Astrocyte (in vitro differentiated cells and primary cell): ENCODE measurements around the gene INVS. TPM values are rescaled to one million over a fixed set of nuclear protein-coding genes. Genes with fewer than 3 reads are reported as not detected.

Experiments
- DNase-seq: peaks from one replicate; pipeline ENCODE4 v3.0.0-alpha.2; 2010; ENCODE audit warnings: low read depth
- FAIRE-seq: peaks from 2 replicates; lab custom pipeline; 2011; peaks lifted over from hg19 to GRCh38; lab: Jason Lieb, UNC
- H2AFZ ChIP-seq: 2 replicates; pipeline ENCODE4 v1.6.0; 2012; ENCODE audit warnings: low read depth, low read length, inconsistent platforms
- H3K27ac ChIP-seq: 2 replicates; pipeline ENCODE4 v1.5.1; 2011; ENCODE audit warnings: low read depth, low read length, inconsistent platforms
- H3K27me3 ChIP-seq: 2 replicates; pipeline ENCODE4 v1.6.0; 2011; ENCODE audit warnings: low read length, inconsistent platforms; ENCODE audit not compliant: insufficient read depth
- H3K36me3 ChIP-seq: 2 replicates; pipeline ENCODE4 v1.5.1; 2011; ENCODE audit warnings: low read length, inconsistent platforms; ENCODE audit not compliant: insufficient read depth
- H3K4me1 ChIP-seq: 2 replicates; pipeline ENCODE4 v1.5.1; 2011; ENCODE audit warnings: low read length, inconsistent platforms; ENCODE audit not compliant: insufficient read depth
- H3K4me2 ChIP-seq: 2 replicates; pipeline ENCODE4 v1.6.0; 2012; ENCODE audit warnings: low read length, inconsistent platforms
- H3K4me3 ChIP-seq: 2 replicates; pipeline ENCODE4 v1.5.1; 2011; ENCODE audit warnings: low read depth, mild to moderate bottlenecking, low read length, inconsistent platforms; ENCODE audit not compliant: insufficient read depth
- H3K79me2 ChIP-seq: 2 replicates; pipeline ENCODE4 v1.6.0; 2012; ENCODE audit warnings: mild to moderate bottlenecking, low read length, inconsistent platforms; ENCODE audit not compliant: insufficient read depth
- H3K9ac ChIP-seq: 2 replicates; pipeline ENCODE4 v1.6.0; 2012; ENCODE audit warnings: mild to moderate bottlenecking, low read length, inconsistent platforms
- H3K9me3 ChIP-seq: 2 replicates; pipeline ENCODE4 v1.5.1; 2012; ENCODE audit warnings: low read depth, mild to moderate bottlenecking, low read length, inconsistent platforms; ENCODE audit not compliant: insufficient read depth
- H4K20me1 ChIP-seq: 2 replicates; pipeline ENCODE4 v1.6.0; 2012; ENCODE audit warnings: low read length, inconsistent platforms; ENCODE audit not compliant: insufficient read depth
- H3K27ac Mint-ChIP-seq: one replicate; pipeline ENCODE4 v1.8.0; 2021; ENCODE audit warnings: mild to moderate bottlenecking, mixed read lengths; ENCODE audit not compliant: unreplicated experiment
- H3K27me3 Mint-ChIP-seq: one replicate; pipeline ENCODE4 v1.8.0; 2021; ENCODE audit warnings: low read depth, mixed read lengths; ENCODE audit not compliant: unreplicated experiment
- H3K36me3 Mint-ChIP-seq: one replicate; pipeline ENCODE4 v1.8.0; 2021; ENCODE audit warnings: low read depth, mixed read lengths; ENCODE audit not compliant: unreplicated experiment
- H3K4me1 Mint-ChIP-seq: one replicate; pipeline ENCODE4 v1.8.0; 2021; ENCODE audit warnings: low read depth, mixed read lengths; ENCODE audit not compliant: unreplicated experiment
- H3K4me3 Mint-ChIP-seq: one replicate; pipeline ENCODE4 v1.8.0; 2021; ENCODE audit warnings: mild to moderate bottlenecking, moderate library complexity, mixed read lengths; ENCODE audit not compliant: unreplicated experiment
- H3K9me3 Mint-ChIP-seq: one replicate; pipeline ENCODE4 v1.8.0; 2021; ENCODE audit warnings: mild to moderate bottlenecking, mixed read lengths; ENCODE audit not compliant: unreplicated experiment
- CTCF ChIP-seq: IDR thresholded peaks from 2 replicates; pipeline ENCODE4 v1.5.1; 2011; ENCODE audit warnings: low read depth, mild to moderate bottlenecking, inconsistent platforms, low read length, moderate library complexity; ENCODE audit not compliant: insufficient read depth
- EZH2 ChIP-seq: IDR thresholded peaks from 2 replicates; pipeline ENCODE4 v1.6.1; 2012; ENCODE audit warnings: mild to moderate bottlenecking, low read length, inconsistent platforms; ENCODE audit not compliant: insufficient read depth
- total RNA-seq: library from RNA; stranded (reverse); gene quantifications from 2 replicates; pipeline ENCODE4 v1.2.1, GENCODE V29; 2021

The INVS gene
- total RNA-seq, 1 donor from 2014 or later = 17.5 TPM

- H3K9me3 ChIP-seq = no peaks in the 10 kb centered on the region
- no peak overlapping the region for H3K9ac ChIP-seq
- H3K36me3 Mint-ChIP-seq = peaks cover 5% of the 10 kb centered on the region
- H3K4me3 ChIP-seq = no peak overlapping the region
- DNase-seq (no peak), FAIRE-seq (no peak)
- no peaks in the 10 kb centered on the region for H3K27me3 Mint-ChIP-seq
- no peaks in the 10 kb centered on the region for H3K79me2 ChIP-seq
- H4K20me1 ChIP-seq = no peaks in the 10 kb centered on the region
- peaks cover 20% of the 10 kb centered on the region for H3K4me1 Mint-ChIP-seq
- H3K27ac Mint-ChIP-seq = no peak overlapping the region
- no peak overlapping the region for H3K4me2 ChIP-seq
- no peak overlapping the region for H3K4me3 Mint-ChIP-seq
- H3K36me3 ChIP-seq = no peaks in the 10 kb centered on the region
- H3K27me3 ChIP-seq = no peaks in the 10 kb centered on the region
- H3K4me1 ChIP-seq = peaks cover 11% of the 10 kb centered on the region
- H3K27ac ChIP-seq = no peak overlapping the region
- H2AFZ ChIP-seq = no peak overlapping the region
- H3K9me3 Mint-ChIP-seq = no peaks in the 10 kb centered on the region
- TF ChIP-seq CTCF (no peak), EZH2 (no peak)
Measured at GRCh38 chr9:100208673-100209072, 109.6 kb downstream of the INVS start.

- no peaks in the 10 kb centered on the region for H3K9me3 ChIP-seq
- FAIRE-seq (no peak), DNase-seq (no peak)
- H3K79me2 ChIP-seq = no peaks in the 10 kb centered on the region
- no peaks in the 10 kb centered on the region for H3K36me3 ChIP-seq
- no peak overlapping the region for H2AFZ ChIP-seq
- peaks cover 16% of the 10 kb centered on the region for H3K4me1 ChIP-seq
- H3K27me3 ChIP-seq = no peaks in the 10 kb centered on the region
- Mint-ChIP-seq H3K9me3 (no peaks in the 10 kb centered on the region), H3K27me3 (no peaks in the 10 kb centered on the region), H3K4me1 (peaks cover 15% of the 10 kb centered on the region), H3K4me3 (no peak overlapping the region), H3K36me3 (peaks cover 9% of the 10 kb centered on the region), H3K27ac (no peak overlapping the region)
- H3K4me2 ChIP-seq = no peak overlapping the region
- no peak overlapping the region for H3K27ac ChIP-seq
- H3K4me3 ChIP-seq = no peak overlapping the region
- no peak for TF ChIP-seq EZH2
- TF ChIP-seq CTCF = no peak
- no peak overlapping the region for H3K9ac ChIP-seq
- peaks cover 4% of the 10 kb centered on the region for H4K20me1 ChIP-seq
Measured at GRCh38 chr9:100211476-100211875, 112.4 kb downstream of the INVS start.

GRCh38 chr9:100213730-100214477, 114.9 kb downstream of the INVS start:
- Mint-ChIP-seq H3K27ac (peak overlapping the region; percentile 85), H3K4me1 (peaks cover 18% of the 10 kb centered on the region), H3K36me3 (peaks cover 10% of the 10 kb centered on the region), H3K9me3 (no peaks in the 10 kb centered on the region), H3K4me3 (no peak overlapping the region), H3K27me3 (no peaks in the 10 kb centered on the region)
- Histone ChIP-seq H3K36me3 (no peaks in the 10 kb centered on the region), H2AFZ (no peak overlapping the region), H3K4me1 (peaks cover 12% of the 10 kb centered on the region), H3K79me2 (no peaks in the 10 kb centered on the region), H3K4me3 (no peak overlapping the region), H3K27me3 (no peaks in the 10 kb centered on the region), H3K9ac (no peak overlapping the region), H4K20me1 (peaks cover 4% of the 10 kb centered on the region), H3K27ac (peak overlapping the region; percentile 28), H3K9me3 (no peaks in the 10 kb centered on the region), H3K4me2 (peak overlapping the region; percentile 24)
- TF ChIP-seq CTCF (no peak), EZH2 (no peak)
- peak; percentile 92 for DNase-seq
- FAIRE-seq = peak; percentile 82
